Activated CD8-positive, alpha-beta memory T cell treated with anti-CD3 and anti-CD28 coated beads, Interleukin-2, amount 10 ng/mL, durations not matched to agents 7 days and 5 days (primary cell): ENCODE measurements around the gene RBP3. TPM values are rescaled to one million over a fixed set of nuclear protein-coding genes. Genes with fewer than 3 reads are reported as not detected.

Experiments
- ATAC-seq: fragments of 150-1000 bp; cut with Tn5 transposase; one replicate; pipeline ENCODE4 v1.10.0; 2021; ENCODE audit warnings: moderate library complexity
- CTCF ChIA-PET: fragments of 350-600 bp; sonication (Branson Sonifier 250); formaldehyde crosslinking; loops from one replicate; lab custom pipeline; 2021; ENCODE audit warnings: antibody characterized with exemption; lab: Charles Lee
- DNase-seq: peaks from one replicate; pipeline ENCODE4 v3.0.0-alpha.2; 2020
- H3K27ac Mint-ChIP-seq: one replicate; pipeline ENCODE4 v1.8.0; 2021; ENCODE audit warnings: mild to moderate bottlenecking, mixed read lengths
- H3K27me3 Mint-ChIP-seq: one replicate; pipeline ENCODE4 v1.8.0; 2021; ENCODE audit warnings: mixed read lengths
- H3K36me3 Mint-ChIP-seq: one replicate; pipeline ENCODE4 v1.8.0; 2021; ENCODE audit warnings: mild to moderate bottlenecking, mixed read lengths
- H3K4me1 Mint-ChIP-seq: one replicate; pipeline ENCODE4 v1.8.0; 2021; ENCODE audit warnings: mixed read lengths
- H3K4me3 Mint-ChIP-seq: one replicate; pipeline ENCODE4 v1.8.0; 2021; ENCODE audit warnings: mild to moderate bottlenecking, moderate library complexity, mixed read lengths
- H3K9me3 Mint-ChIP-seq: one replicate; pipeline ENCODE4 v1.8.0; 2022; ENCODE audit warnings: low read depth, mixed read lengths
- total RNA-seq, 2 experiments: library from RNA; stranded (reverse); gene quantifications; one replicate each; pipeline ENCODE4 v1.2.3, GENCODE V29; 2021

RBP3 gene
- total RNA-seq, 2 experiments from 2014 or later = not detected

DNA sequence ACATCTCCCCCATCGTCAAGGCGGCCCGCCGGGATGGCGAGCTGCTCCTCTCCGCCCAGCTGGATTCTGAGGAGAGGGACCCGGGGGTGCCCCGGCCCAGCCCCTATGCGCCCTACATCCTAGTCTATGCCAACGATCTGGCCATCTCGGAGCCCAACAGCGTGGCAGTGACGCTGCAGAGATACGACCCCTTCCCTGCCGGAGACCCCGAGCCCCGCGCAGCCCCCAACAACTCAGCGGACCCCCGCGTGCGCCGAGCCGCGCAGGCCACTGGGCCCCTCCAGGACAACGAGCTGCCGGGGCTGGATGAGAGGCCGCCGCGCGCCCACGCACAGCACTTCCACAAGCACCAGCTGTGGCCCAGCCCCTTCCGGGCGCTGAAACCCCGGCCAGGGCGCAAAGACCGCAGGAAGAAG is 38.1 kb upstream of the RBP3 start:
- ATAC-seq = no peak
- H3K4me1 Mint-ChIP-seq = peaks cover 14% of the 10 kb centered on the region
- no peaks in the 10 kb centered on the region for H3K9me3 Mint-ChIP-seq
- CTCF ChIA-PET = interaction anchor here (4.1 to 8.2 kb wide), 2 partner anchors 263 to 285 kb away, joined by 45 to 155 read pairs; no protein-coding TSS in a partner anchor
- no peaks in the 10 kb centered on the region for H3K27me3 Mint-ChIP-seq
- H3K4me3 Mint-ChIP-seq = no peak overlapping the region
- no peak overlapping the region for H3K27ac Mint-ChIP-seq
- no peaks in the 10 kb centered on the region for H3K36me3 Mint-ChIP-seq
- no peak for DNase-seq

DNA sequence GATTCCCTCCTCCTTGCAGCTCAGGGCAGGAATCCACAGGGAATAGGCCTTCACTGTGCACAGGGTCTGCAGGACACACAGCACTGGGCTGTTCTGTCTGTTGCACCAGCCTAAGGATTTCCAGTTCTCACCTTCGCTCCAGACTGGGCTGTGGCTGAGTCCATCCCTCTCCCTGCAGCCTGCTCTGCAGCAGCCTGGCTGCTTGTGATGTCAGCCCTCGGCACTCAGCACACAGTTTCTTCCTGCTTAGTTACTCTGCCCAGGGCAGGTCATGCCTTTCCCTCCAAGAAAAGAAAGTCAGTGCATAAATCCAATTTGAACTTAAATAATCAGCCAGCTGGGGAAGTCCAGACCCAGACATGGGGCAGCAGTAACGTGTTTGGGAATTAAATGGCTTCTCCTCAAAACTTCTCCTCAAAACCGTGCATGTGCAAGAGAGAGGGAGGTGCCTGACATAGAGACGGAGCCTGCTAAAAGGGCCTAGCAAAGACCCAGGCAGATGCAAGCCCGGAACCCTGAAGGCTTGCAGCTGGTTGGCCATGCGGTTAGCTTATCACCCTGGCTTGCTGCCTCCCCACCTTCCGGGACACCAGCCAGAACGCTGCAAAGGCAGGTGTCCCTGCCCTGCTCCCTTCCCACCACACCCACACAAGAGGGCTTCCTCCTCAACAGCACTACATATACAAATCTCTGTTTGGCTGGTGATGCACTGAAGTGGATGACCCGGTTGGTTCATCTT is 36.8 kb upstream of the RBP3 start:
- DNase-seq (peak; percentile 72), ATAC-seq (peak; percentile 74)
- no peaks in the 10 kb centered on the region for H3K27me3 Mint-ChIP-seq
- H3K4me1 Mint-ChIP-seq = peaks cover 14% of the 10 kb centered on the region
- no peak overlapping the region for H3K4me3 Mint-ChIP-seq
- CTCF ChIA-PET = interaction anchor here (0.6 to 8.2 kb wide), 27 partner anchors 8 to 318 kb away, joined by 3 to 155 read pairs (median 4); no protein-coding TSS in a partner anchor
- peak overlapping the region; percentile 32 for H3K27ac Mint-ChIP-seq
- no peaks in the 10 kb centered on the region for H3K9me3 Mint-ChIP-seq
- no peaks in the 10 kb centered on the region for H3K36me3 Mint-ChIP-seq

DNA sequence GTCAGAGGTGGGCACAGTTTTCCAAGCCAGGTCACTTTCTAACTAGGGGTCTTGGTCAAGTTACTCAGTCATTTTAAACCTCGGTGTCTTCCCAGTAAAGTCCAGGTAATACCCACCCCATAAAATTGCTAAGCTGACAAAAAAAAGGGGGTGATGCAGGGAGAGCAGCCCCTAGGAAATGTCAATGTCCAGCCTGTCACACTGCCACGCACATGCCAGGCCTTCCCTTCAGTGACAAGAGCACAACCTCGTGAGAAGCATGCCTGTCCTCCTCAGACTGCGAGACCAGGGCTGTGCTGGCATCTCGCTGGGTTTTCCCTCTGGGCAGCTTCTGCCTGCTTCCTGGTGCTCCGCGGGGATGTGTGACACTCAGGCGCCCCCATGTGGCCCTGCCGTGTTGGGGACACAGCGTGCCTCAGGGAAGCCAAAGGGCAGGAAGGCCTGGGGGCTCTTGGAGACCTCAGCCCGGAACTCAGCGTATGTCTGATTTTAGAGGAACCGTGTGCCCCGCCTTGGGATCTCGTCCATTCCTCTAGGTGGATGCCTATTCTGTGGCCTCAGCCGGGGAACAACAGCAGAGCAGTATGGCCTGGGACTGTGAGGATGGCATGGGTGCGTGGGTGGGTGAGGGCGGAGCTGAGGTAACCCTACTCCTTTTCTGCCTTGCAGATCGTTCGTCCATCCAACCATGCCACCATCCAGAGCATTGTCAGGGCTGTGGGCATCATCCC is 36.1 kb upstream of the RBP3 start:
- no peaks in the 10 kb centered on the region for H3K27me3 Mint-ChIP-seq
- no peak overlapping the region for H3K4me3 Mint-ChIP-seq
- no peaks in the 10 kb centered on the region for H3K36me3 Mint-ChIP-seq
- peaks cover 14% of the 10 kb centered on the region for H3K4me1 Mint-ChIP-seq
- ATAC-seq = peak; percentile 86
- H3K9me3 Mint-ChIP-seq = no peaks in the 10 kb centered on the region
- H3K27ac Mint-ChIP-seq = peak overlapping the region; percentile 32
- CTCF ChIA-PET = interaction anchor here (0.6 to 8.2 kb wide), 29 partner anchors 9 to 319 kb away, joined by 3 to 155 read pairs (median 4); no protein-coding TSS in a partner anchor
- DNase-seq = peak; percentile 85

DNA sequence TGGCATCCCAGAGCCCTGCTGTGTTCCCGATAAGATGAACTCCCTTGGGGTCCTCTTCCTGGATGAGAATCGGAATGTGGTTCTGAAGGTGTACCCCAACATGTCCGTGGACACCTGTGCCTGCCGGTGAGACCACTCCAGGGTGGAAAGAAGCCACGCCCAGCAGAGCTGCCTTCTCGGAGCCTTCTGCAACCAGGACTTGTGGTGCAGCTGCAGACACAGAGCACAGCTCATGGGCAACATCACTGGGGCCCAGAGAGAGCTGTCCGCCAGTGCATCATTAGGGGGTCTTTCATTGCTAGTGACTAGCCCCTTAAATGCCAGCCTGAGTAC is 35.5 kb upstream of the RBP3 start:
- CTCF ChIA-PET = interaction anchor here (1.2 to 8.2 kb wide), 9 partner anchors 11 to 287 kb away, joined by 3 to 155 read pairs (median 4); no protein-coding TSS in a partner anchor
- Mint-ChIP-seq H3K4me3 (no peak overlapping the region), H3K4me1 (peaks cover 14% of the 10 kb centered on the region), H3K36me3 (no peaks in the 10 kb centered on the region), H3K27ac (no peak overlapping the region), H3K9me3 (no peaks in the 10 kb centered on the region), H3K27me3 (no peaks in the 10 kb centered on the region)
- DNase-seq (no peak), ATAC-seq (no peak)

DNA sequence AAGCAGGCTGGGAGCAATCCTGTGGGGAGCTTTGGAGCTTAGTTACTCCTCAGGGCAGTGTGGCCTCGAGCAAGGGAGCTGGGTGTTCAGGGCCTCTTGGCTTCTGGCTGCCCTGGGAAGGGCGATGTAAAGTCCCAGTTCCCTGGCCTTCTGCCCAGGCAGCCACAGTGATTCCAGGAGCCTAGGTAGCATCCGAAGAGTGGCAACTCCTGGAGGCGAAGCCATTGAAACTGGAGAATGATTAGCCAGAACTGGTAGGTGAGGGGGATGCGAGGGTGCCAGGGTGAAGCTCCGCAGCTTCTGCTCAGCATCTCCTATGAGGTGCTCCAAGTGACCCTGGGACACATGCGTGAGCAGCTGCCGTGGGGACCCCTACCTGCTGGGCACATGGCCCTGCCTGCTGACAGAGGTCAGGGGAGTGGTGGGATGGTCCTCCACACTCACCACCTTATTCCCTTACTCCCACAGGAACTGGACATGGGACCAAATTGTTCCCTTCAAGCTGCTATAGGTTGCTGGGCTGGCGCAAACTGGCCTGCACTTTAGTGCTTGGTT is 33.7 kb upstream of the RBP3 start:
- no peaks in the 10 kb centered on the region for H3K27me3 Mint-ChIP-seq
- CTCF ChIA-PET = interaction anchor here (1.1 to 8.2 kb wide), 3 partner anchors 26 to 290 kb away, joined by 7 to 155 read pairs (median 9); no protein-coding TSS in a partner anchor
- no peaks in the 10 kb centered on the region for H3K9me3 Mint-ChIP-seq
- no peak overlapping the region for H3K4me3 Mint-ChIP-seq
- H3K36me3 Mint-ChIP-seq = no peaks in the 10 kb centered on the region
- peaks cover 14% of the 10 kb centered on the region for H3K4me1 Mint-ChIP-seq
- ATAC-seq = no peak
- H3K27ac Mint-ChIP-seq = no peak overlapping the region
- no peak for DNase-seq

DNA sequence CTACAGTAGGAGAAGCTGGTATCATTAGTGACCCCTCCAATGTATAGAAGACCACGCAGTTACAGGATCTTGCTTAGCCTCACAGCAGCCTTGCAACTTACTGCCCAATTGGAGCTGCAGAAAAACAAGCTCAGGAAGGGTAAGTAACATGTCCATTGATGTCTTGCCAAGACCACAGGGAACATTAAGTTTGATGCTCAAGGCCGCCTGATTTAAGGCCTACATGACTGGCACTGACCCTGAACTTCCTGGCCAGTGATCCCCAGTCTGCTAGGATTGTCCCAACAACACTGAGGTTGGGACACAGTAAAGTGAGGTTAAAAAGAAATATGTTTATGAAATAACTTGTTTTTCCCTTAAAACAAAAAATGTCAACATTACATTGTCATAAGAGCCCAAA is 32.7 kb upstream of the RBP3 start:
- Mint-ChIP-seq H3K36me3 (no peaks in the 10 kb centered on the region), H3K4me1 (peaks cover 14% of the 10 kb centered on the region), H3K9me3 (no peaks in the 10 kb centered on the region), H3K27me3 (no peaks in the 10 kb centered on the region), H3K27ac (no peak overlapping the region), H3K4me3 (no peak overlapping the region)
- CTCF ChIA-PET = interaction anchor here (1.1 to 8.2 kb wide), 3 partner anchors 25 to 291 kb away, joined by 7 to 155 read pairs (median 9); no protein-coding TSS in a partner anchor
- no peak for ATAC-seq
- no peak for DNase-seq

DNA sequence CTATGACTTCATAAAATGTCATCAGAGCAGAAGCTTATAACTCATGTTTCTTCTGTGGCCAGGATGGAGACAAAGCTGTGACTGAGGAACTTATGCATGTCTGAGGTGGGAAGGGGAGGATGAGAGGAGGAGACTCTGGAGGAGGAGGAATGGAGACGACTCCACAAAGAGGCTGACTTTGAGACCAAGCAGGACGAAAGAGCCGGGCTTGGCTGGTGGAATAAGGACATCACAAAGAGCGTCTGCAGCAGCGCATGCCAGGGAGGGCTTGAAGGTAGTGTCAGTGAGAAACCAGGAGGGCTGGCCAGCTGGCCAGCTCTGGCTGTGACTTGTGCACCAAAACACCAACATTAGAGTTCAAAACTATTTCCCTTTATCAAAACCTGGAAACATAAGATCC is 32.0 kb upstream of the RBP3 start:
- CTCF ChIA-PET = interaction anchor here (2.2 to 8.2 kb wide), 2 partner anchors 269 to 291 kb away, joined by 7 to 155 read pairs; no protein-coding TSS in a partner anchor
- Mint-ChIP-seq H3K9me3 (no peaks in the 10 kb centered on the region), H3K27me3 (peaks cover 3% of the 10 kb centered on the region), H3K4me3 (no peak overlapping the region), H3K27ac (no peak overlapping the region), H3K36me3 (no peaks in the 10 kb centered on the region), H3K4me1 (peaks cover 9% of the 10 kb centered on the region)
- ATAC-seq (no peak), DNase-seq (no peak)

DNA sequence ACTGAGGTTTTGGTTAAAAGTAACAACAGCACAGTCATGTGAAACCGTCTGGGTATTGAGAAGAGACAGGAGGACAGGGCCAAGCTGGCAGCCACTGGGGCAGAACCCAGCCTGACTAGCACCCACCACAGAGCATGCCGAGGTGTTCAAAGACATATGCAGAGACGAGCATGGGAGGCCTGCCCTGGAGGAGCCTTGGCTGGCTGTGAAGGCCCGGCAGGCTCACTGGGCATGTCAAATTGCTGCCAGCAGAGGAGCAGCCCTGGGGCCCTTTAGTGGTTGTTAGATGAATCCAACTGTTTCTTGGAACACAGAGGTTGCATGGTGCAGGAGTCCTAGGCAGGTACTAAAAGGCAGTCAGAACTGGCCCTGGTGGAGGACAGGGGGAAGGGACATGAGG is 30.9 kb upstream of the RBP3 start:
- H3K9me3 Mint-ChIP-seq = no peaks in the 10 kb centered on the region
- DNase-seq (no peak), ATAC-seq (no peak)
- H3K4me3 Mint-ChIP-seq = no peak overlapping the region
- CTCF ChIA-PET = interaction anchor here (2.2 kb wide), 1 partner anchor 293 kb away, joined by 7 read pairs; no protein-coding TSS in a partner anchor
- H3K36me3 Mint-ChIP-seq = no peaks in the 10 kb centered on the region
- no peak overlapping the region for H3K27ac Mint-ChIP-seq
- peaks cover 4% of the 10 kb centered on the region for H3K27me3 Mint-ChIP-seq
- H3K4me1 Mint-ChIP-seq = no peaks in the 10 kb centered on the region

DNA sequence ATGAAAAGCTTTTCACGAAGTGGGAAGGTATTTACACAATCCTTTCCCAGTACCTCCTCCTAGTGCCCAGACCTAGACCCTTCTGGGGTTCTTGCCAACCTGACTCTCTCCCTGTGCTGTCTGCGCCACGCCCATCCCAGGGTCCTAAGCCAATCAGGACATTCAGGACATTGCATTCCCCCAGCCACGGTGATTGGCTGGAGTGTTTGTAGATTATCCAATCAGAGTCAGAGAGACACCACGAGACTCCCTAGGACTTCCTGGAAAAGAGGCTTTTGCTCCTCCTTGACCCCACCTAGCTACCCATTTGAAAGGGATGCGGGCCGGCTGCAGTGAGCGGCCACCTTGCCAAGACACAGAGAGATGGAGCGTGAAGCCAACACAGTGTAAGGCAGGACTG is 29.5 kb upstream of the RBP3 start:
- Mint-ChIP-seq H3K4me3 (no peak overlapping the region), H3K4me1 (no peaks in the 10 kb centered on the region), H3K27ac (no peak overlapping the region), H3K9me3 (no peaks in the 10 kb centered on the region), H3K36me3 (no peaks in the 10 kb centered on the region), H3K27me3 (peaks cover 4% of the 10 kb centered on the region)
- no peak for DNase-seq
- CTCF ChIA-PET = no interaction called here
- ATAC-seq = no peak

DNA sequence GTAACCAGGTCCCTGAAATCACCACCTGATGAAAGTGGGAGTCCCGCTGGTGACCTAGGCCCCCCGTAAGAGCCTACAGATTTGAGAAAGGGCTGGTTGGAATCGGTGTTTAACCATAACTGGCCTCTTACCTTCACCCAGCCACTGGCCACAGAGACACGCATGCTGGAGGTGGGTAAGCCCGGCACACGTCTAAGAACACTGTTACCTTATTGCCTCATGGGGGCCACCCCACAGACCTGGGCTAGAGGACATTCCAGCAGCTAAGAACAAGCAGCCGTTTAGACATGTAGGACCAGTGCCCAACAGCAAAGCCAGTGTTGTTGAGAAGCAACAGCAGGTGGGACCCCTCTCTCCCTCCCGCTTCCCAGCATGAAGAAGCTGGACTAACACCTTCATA is 28.4 kb upstream of the RBP3 start:
- DNase-seq (no peak), ATAC-seq (no peak)
- Mint-ChIP-seq H3K4me1 (no peaks in the 10 kb centered on the region), H3K27ac (no peak overlapping the region), H3K27me3 (peaks cover 4% of the 10 kb centered on the region), H3K9me3 (no peaks in the 10 kb centered on the region), H3K4me3 (no peak overlapping the region), H3K36me3 (no peaks in the 10 kb centered on the region)
- CTCF ChIA-PET = no interaction called here

DNA sequence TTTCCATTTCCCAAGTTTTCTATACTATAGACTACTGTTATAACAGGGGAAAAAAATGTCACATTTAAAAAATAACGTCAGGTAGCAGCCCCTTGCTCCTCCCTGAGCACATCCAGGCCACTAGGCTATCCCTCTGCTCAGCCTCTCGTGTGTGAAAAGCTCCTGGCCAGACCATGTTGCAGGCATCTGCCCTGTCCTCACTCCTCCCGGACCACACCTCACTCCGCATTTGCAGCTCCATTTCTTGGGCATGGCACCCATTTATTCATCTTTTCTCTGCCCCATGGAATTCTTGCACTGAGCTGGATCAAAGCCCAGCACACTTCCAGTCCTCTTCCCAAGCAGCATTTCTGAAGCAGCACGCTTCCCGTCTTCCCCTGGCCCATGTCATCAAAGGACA is 27.4 kb upstream of the RBP3 start:
- H3K4me1 Mint-ChIP-seq = no peaks in the 10 kb centered on the region
- DNase-seq (no peak), ATAC-seq (no peak)
- peaks cover 4% of the 10 kb centered on the region for H3K27me3 Mint-ChIP-seq
- H3K4me3 Mint-ChIP-seq = no peak overlapping the region
- H3K9me3 Mint-ChIP-seq = no peaks in the 10 kb centered on the region
- H3K27ac Mint-ChIP-seq = no peak overlapping the region
- no peaks in the 10 kb centered on the region for H3K36me3 Mint-ChIP-seq
- CTCF ChIA-PET = interaction anchor here (0.7 kb wide), 1 partner anchor 9 kb away, joined by 3 read pairs; no protein-coding TSS in a partner anchor

DNA sequence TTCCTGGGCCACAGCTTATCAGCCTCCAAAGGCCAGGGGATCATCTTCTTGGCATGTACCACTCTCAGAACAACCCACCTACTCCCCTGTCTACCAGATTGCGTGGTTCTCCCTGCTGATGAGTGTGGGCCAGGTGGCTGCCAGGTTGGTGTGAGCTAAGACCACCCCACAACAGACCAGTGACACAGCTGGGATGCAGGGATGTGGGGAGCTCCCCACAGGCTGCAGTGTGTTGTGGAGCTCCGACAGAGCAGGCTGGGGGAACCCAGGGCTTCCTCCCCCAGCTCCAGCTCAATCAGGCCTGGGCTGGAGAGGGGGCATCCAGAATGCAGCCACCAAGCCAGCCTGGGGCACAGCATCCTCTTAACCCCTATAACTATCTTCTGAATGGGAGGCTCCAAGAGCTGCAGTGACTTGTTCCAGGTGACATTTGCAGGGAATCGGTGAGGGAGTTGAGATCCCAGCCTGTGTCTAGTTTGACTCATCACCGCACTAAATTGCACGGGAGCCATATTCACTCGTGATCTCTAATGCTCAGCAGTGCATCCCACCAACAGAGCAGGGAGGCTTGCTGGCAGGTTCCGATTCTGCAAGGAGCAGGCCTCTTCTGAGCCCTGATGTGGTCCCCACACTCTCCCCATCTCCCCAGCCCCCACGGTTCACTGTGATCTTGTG is 26.5 kb upstream of the RBP3 start:
- no peaks in the 10 kb centered on the region for H3K4me1 Mint-ChIP-seq
- H3K4me3 Mint-ChIP-seq = no peak overlapping the region
- DNase-seq (no peak), ATAC-seq (no peak)
- no peak overlapping the region for H3K27ac Mint-ChIP-seq
- CTCF ChIA-PET = interaction anchor here (0.7 kb wide), 1 partner anchor 10 kb away, joined by 3 read pairs; no protein-coding TSS in a partner anchor
- peaks cover 4% of the 10 kb centered on the region for H3K27me3 Mint-ChIP-seq
- H3K9me3 Mint-ChIP-seq = no peaks in the 10 kb centered on the region
- no peaks in the 10 kb centered on the region for H3K36me3 Mint-ChIP-seq
